Cardiac fibroblast (primary cell): ENCODE results near the gene SNX4.
"Not testable (repeated sequence)": the region's sequence is repeated elsewhere in the genome, so short reads cannot be mapped to it uniquely, and the experiment has no call there.

ENCODE experiments used
- DNase-seq, 2 donors: peaks; one replicate each; pipeline versions ENCODE4 v3.0.0 to v3.0.0-alpha.2; 2010; ENCODE audit warnings: low read depth in 2 of 2
- H3K4me3 ChIP-seq, 2 donors: replicated peaks in 1 of 2; 1 replicate in 1 of 2; 2 replicates in 1 of 2; pipeline ENCODE4 v1.5.1; 2011; ENCODE audit warnings: low read depth in 2 of 2, low read length in 2 of 2, mild to moderate bottlenecking in 2 of 2, moderate library complexity in 1 of 2
- TF ChIP-seq, protein P1 (sequence below): IDR thresholded peaks from one replicate; pipeline ENCODE4 v1.5.1; 2011; ENCODE audit warnings: low read depth, mild to moderate bottlenecking, low read length, inconsistent platforms

Gene SNX4

DNA sequence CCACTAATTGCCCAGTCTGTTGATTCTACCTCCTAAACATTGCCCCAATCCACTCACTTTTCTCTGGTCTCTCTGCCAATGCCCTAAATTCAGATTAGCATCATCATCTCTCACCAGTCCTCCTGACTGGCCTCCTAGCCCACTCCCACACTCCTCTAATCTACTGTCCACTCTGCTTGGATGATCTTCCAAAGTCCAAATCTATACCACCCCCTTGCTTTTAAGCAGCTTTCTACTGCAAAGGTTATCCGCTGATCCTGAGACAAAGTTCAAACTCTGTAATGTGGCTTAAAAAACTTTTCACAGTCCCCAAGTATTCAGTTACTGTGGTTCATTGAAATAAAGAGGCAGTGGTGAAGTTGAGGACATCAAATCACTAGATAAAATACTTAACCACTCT, 37.6 kb downstream of the SNX4 start:
- H3K4me3 ChIP-seq, result no peak overlapping the region
- DNase-seq, result no peak
- TF ChIP-seq, protein P1, sequence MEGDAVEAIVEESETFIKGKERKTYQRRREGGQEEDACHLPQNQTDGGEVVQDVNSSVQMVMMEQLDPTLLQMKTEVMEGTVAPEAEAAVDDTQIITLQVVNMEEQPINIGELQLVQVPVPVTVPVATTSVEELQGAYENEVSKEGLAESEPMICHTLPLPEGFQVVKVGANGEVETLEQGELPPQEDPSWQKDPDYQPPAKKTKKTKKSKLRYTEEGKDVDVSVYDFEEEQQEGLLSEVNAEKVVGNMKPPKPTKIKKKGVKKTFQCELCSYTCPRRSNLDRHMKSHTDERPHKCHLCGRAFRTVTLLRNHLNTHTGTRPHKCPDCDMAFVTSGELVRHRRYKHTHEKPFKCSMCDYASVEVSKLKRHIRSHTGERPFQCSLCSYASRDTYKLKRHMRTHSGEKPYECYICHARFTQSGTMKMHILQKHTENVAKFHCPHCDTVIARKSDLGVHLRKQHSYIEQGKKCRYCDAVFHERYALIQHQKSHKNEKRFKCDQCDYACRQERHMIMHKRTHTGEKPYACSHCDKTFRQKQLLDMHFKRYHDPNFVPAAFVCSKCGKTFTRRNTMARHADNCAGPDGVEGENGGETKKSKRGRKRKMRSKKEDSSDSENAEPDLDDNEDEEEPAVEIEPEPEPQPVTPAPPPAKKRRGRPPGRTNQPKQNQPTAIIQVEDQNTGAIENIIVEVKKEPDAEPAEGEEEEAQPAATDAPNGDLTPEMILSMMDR, result no peak

DNA sequence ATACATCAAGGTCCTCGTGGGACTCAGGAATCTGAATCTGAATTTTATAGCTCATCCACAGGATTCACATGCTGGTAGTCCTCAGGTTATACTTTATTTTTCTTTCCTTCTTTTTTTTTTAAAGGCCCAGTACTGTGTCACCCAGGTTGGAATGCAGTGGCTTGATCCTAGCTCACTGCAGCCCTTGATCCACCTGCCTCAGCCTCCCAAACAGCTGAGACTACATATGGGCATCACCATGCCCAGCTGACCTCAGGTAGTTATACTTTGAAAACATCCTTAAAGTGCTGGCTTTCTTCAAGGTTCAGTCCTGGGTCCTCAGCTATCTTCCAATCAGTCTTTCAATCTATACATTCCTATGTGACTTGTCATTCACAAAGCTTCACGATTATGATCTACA, 38.2 kb downstream of the SNX4 start:
- no peak overlapping the region for H3K4me3 ChIP-seq
- no peak for DNase-seq
- TF ChIP-seq, protein P1, result no peak

DNA sequence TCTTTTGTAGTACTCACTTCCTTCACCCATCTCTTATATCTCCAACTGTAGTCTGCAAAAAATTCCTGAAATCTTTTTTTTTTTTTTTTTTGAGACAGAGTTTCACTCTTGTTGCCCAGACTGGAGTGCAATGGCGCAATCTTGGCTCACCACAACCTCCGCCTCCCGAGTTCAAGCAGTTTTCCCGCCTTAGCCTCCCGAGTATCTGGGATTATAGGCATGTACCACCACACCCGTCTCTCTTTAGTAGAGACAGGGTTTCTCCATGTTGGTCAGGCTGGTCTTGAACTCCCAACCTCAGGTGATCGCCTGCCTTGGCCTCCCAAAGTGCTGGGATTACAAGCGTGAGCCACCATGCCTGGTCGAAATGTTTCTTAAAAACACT, 38.6 kb downstream of the SNX4 start:
- not testable (repeated sequence) for H3K4me3 ChIP-seq, DNase-seq

DNA sequence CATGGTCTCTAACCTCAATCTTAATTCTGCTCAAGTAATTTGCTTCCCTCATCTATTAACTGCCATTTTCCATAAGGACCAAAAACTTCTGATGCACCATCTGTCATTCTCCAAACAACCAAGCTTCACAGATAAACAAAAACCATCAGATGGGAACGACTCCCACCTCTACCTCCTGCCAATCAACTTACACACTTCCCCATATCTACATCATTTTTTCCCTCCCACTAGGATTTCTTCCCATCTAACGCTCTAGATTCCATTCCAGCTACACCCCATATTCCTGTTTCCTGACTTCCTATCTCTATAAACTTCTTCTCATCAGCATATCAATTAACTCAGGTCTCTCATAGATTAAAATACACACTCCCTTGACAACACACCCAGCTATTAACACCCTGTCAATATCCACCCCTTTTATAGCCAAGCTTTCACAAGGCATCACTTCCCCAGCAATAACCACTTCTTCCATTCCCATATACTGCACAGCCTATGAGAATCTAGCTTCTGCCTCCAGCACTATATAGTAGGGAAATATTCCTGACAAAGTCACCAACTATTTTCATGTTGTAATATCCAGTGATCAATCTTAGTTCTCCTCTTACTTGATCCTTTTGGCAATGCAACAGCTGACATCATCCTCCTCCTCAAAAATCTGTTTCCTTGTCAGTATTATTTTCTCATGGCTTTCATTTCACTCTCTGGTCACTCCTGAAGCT, 39.2 kb downstream of the SNX4 start:
- no peak overlapping the region for H3K4me3 ChIP-seq
- peak; percentile 55 to 80 for DNase-seq
- TF ChIP-seq, protein P1, result no peak

DNA sequence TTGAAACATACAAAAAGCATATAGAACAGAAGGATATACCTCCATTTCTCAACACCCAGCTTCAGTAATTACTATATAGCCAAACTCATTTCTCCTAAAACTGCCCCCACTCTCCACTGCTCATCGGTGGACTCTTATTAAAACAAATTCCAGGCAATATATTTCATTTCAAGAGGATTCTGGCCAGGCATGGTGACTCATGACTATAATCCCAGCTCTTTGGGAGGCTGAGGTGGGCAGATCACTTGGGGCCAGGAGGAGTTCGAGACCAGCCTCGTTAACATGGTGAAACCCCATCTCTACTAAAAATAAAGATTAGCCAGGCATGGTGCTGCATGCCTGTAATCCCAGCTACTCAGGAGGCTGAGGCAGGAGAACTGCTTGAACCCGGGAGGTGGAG, 40.9 kb downstream of the SNX4 start:
- TF ChIP-seq, protein P1, result no peak
- no peak overlapping the region for H3K4me3 ChIP-seq
- no peak for DNase-seq

DNA sequence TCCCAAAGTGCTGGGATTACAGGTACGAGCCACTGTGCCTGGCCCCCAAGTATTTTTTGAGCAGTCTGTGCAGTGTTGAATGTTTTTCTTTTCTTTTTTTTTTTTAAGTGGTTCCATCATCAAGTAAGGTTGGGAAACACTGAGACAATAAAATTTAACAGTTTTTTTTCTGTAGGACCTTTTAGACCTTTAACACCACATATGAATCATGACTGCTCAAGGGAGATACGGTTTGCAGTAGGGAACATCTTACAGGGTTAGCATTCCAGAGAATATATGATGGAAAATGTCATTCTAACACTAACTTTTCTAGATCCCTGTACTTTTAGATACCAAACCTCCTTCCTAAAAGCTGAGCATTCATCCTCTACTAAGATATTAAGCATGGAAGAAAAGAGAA, 41.7 kb downstream of the SNX4 start:
- TF ChIP-seq, protein P1, result no peak
- peak; percentile 56 to 68 for DNase-seq
- no peak overlapping the region for H3K4me3 ChIP-seq

DNA sequence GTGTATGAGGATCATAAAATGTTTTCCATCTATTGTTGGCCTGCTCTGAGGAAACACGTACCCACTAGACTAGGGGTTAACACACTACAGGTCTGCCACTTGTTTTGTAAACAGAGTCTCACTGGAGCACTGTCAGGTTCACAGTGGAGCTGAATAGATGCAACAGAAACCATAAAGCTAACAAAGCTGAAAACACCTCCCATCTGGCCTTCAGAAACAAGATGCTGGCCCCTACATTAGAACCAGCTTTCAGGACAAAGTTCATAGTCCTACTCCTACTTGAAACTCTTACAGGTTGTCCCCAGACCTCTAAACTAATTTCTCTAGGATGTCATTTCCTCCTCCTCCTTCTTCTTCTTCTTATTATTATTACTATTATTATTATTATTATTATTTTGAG, 42.3 kb downstream of the SNX4 start:
- TF ChIP-seq, protein P1, result no peak
- DNase-seq, result no peak
- H3K4me3 ChIP-seq, result no peak overlapping the region
